Measurements from ENCODE around the gene NOC2L.

GRCh38 chr1:932776-933602 is 26.1 kb downstream of the NOC2L start:
- TF ChIP-seq EP300 (IDR thresholded peaks at IDR 0.05), result no peak
- no peak for TF ChIP-seq POLR2AphosphoS5 (IDR thresholded peaks at IDR 0.05)
